H1 (cell line): ENCODE data around the gene LRRC3C. TPM values are rescaled to one million over a fixed set of nuclear protein-coding genes. Genes with fewer than 3 reads are reported as not detected.

Source experiments
- CTCF ChIA-PET: fragments of 300-600 bp; sonication (Branson Sonifier 250); formaldehyde crosslinking; loops from one replicate; lab custom pipeline; 2021; ENCODE audit not compliant: partially characterized antibody; lab: Charles Lee
- POLR2A ChIA-PET: fragments of 300-600 bp; sonication (Branson Sonifier 250); formaldehyde crosslinking; loops from one replicate; lab custom pipeline; 2021; ENCODE audit warnings: inconsistent platforms; ENCODE audit not compliant: partially characterized antibody; lab: Charles Lee
- DNase-seq, 2 experiments: peaks; one replicate each; pipeline versions ENCODE4 v3.0.0 to v3.0.0-alpha.2; 2010 to 2022; ENCODE audit warnings: low spot score in 2 of 2, low read depth in 1 of 2, mixed read lengths in 1 of 2
- FAIRE-seq: peaks from 2 replicates; lab custom pipeline; 2011; peaks lifted over from hg19 to GRCh38; lab: Jason Lieb, UNC
- H2AFZ ChIP-seq: 2 replicates; pipeline ENCODE4 v1.8.1; 2012; ENCODE audit warnings: low read length, inconsistent platforms
- H2AK5ac ChIP-seq: 2 replicates; pipeline ENCODE4 v1.6.1; 2013; ENCODE audit warnings: low read depth, low read length
- H2BK120ac ChIP-seq: replicated peaks from 2 replicates; pipeline ENCODE3; 2013; ENCODE audit warnings: low read depth, low read length, inconsistent platforms
- H2BK12ac ChIP-seq: 2 replicates; pipeline ENCODE4 v1.6.1; 2013; ENCODE audit warnings: low read depth, low read length
- H2BK15ac ChIP-seq: 2 replicates; pipeline ENCODE4 v1.6.1; 2013; ENCODE audit warnings: low read length
- H2BK20ac ChIP-seq: 2 replicates; pipeline ENCODE4 v1.6.1; 2013; ENCODE audit warnings: low read length
- H2BK5ac ChIP-seq: 2 replicates; pipeline ENCODE4 v1.6.1; 2013; ENCODE audit warnings: low read depth, low read length
- H3K14ac ChIP-seq: 2 replicates; pipeline ENCODE4 v1.6.1; 2013; ENCODE audit warnings: inconsistent platforms; ENCODE audit not compliant: insufficient read length
- H3K18ac ChIP-seq: 2 replicates; pipeline ENCODE4 v1.6.1; 2013; ENCODE audit warnings: low read length; ENCODE audit errors: extremely low read depth
- H3K23ac ChIP-seq: 2 replicates; pipeline ENCODE4 v1.6.1; 2013; ENCODE audit warnings: inconsistent platforms; ENCODE audit not compliant: insufficient read length
- H3K23me2 ChIP-seq: 2 replicates; pipeline ENCODE4 v1.6.1; 2013; ENCODE audit warnings: low read depth, low read length
- H3K27ac ChIP-seq: 2 replicates; pipeline ENCODE4 v1.6.1; 2011; ENCODE audit warnings: low read depth, low read length, inconsistent platforms
- H3K27me3 ChIP-seq, 4 experiments: replicated peaks in 1 of 4; 1 replicate in 1 of 4; 2 replicates in 3 of 4; pipeline versions ENCODE4 v1.6.1 to v1.8.1; 2011 to 2013; ENCODE audit warnings: low read length in 3 of 4, mild to moderate bottlenecking in 3 of 4, inconsistent platforms in 2 of 4, mixed read lengths in 2 of 4, moderate library complexity in 1 of 4; ENCODE audit not compliant: control insufficient read depth in 3 of 4, insufficient read depth in 3 of 4; ENCODE audit errors: extremely low read depth in 1 of 4
- H3K36me3 ChIP-seq, 4 experiments: 2 replicates each; pipeline versions ENCODE4 v1.6.1 to v1.8.1; 2011 to 2013; ENCODE audit warnings: mild to moderate bottlenecking in 4 of 4, low read length in 3 of 4, moderate library complexity in 2 of 4, control low read depth in 1 of 4, inconsistent platforms in 1 of 4; ENCODE audit not compliant: insufficient read depth in 4 of 4, control insufficient read depth in 2 of 4
- H3K4ac ChIP-seq: replicated peaks from 2 replicates; pipeline ENCODE3; 2013; ENCODE audit warnings: low read length, low read depth, mixed read lengths, inconsistent platforms; ENCODE audit not compliant: insufficient read length
- H3K4me1 ChIP-seq, 4 experiments: replicated peaks in 1 of 4; 1 replicate in 1 of 4; 2 replicates in 3 of 4; pipeline versions ENCODE4 v1.6.1 to v1.8.1; 2011 to 2013; ENCODE audit warnings: low read length in 3 of 4, inconsistent platforms in 2 of 4, mixed read lengths in 1 of 4; ENCODE audit not compliant: insufficient read depth in 4 of 4, control insufficient read depth in 3 of 4
- H3K4me2 ChIP-seq, 2 experiments: 2 replicates each; pipeline versions ENCODE4 v1.6.1 to v1.8.1; 2011 to 2013; ENCODE audit warnings: low read depth in 2 of 2, low read length in 2 of 2, control low read depth in 1 of 2, inconsistent platforms in 1 of 2, mild to moderate bottlenecking in 1 of 2; ENCODE audit not compliant: insufficient read depth in 1 of 2
- H3K4me3 ChIP-seq, 4 experiments: fragments of 200-600, 300-600 bp in 1 of 4; sonication (generic), shearing (Covaris generic), sonication (Bioruptor Twin) in 1 of 4; 2 replicates each; pipeline versions ENCODE4 v1.5.1 to v1.8.1; 2011 to 2016; ENCODE audit warnings: low read length in 4 of 4, low read depth in 3 of 4, control low read depth in 2 of 4, inconsistent platforms in 2 of 4, mild to moderate bottlenecking in 2 of 4, mixed read lengths in 1 of 4, moderate library complexity in 1 of 4; ENCODE audit not compliant: insufficient read depth in 2 of 4; ENCODE audit errors: extremely low read depth in 1 of 4
- H3K56ac ChIP-seq: replicated peaks from 2 replicates; pipeline ENCODE3; 2013; ENCODE audit warnings: low read depth, mild to moderate bottlenecking, mixed read lengths, low read length, inconsistent platforms; ENCODE audit not compliant: insufficient read length
- H3K79me1 ChIP-seq: 2 replicates; pipeline ENCODE4 v1.6.1; 2013; ENCODE audit warnings: low read depth, low read length, control low read depth
- H3K79me2 ChIP-seq, 2 experiments: 2 replicates each; pipeline versions ENCODE4 v1.6.1 to v1.8.1; 2012 to 2013; ENCODE audit warnings: low read length in 2 of 2, mild to moderate bottlenecking in 2 of 2, inconsistent platforms in 1 of 2; ENCODE audit not compliant: insufficient read depth in 2 of 2, control insufficient read depth in 1 of 2
- H3K9ac ChIP-seq, 4 experiments: replicated peaks in 1 of 4; 1 replicate in 1 of 4; 2 replicates in 3 of 4; pipeline versions ENCODE4 v1.6.1 to v1.8.1; 2011 to 2013; ENCODE audit warnings: low read depth in 3 of 4, low read length in 3 of 4, control low read depth in 2 of 4, mild to moderate bottlenecking in 2 of 4, moderate library complexity in 2 of 4, inconsistent platforms in 1 of 4; ENCODE audit errors: extremely low read depth in 1 of 4
- H3K9me3 ChIP-seq, 2 experiments: 2 replicates each; pipeline versions ENCODE4 v1.6.1 to v1.8.1; 2012 to 2013; ENCODE audit warnings: mild to moderate bottlenecking in 2 of 2, moderate library complexity in 2 of 2, control low read depth in 1 of 2, inconsistent platforms in 1 of 2, low read depth in 1 of 2, low read length in 1 of 2, mixed read lengths in 1 of 2; ENCODE audit not compliant: insufficient read depth in 2 of 2
- H4K20me1 ChIP-seq, 2 experiments: replicated peaks in 1 of 2; 2 replicates each; pipeline versions ENCODE3 to v1.8.1; 2011 to 2013; ENCODE audit warnings: inconsistent platforms in 2 of 2, low read length in 2 of 2, mild to moderate bottlenecking in 1 of 2; ENCODE audit not compliant: insufficient read depth in 2 of 2, control insufficient read depth in 1 of 2
- H4K5ac ChIP-seq: 2 replicates; pipeline ENCODE4 v1.6.1; 2013; ENCODE audit warnings: low read length, low read depth, mixed read lengths, inconsistent platforms; ENCODE audit not compliant: insufficient read length
- H4K8ac ChIP-seq: 2 replicates; pipeline ENCODE4 v1.8.0; 2013; ENCODE audit warnings: mild to moderate bottlenecking, moderate library complexity, low read length, inconsistent platforms; ENCODE audit not compliant: insufficient read depth; ENCODE audit errors: extremely low read depth
- H4K91ac ChIP-seq: replicated peaks from 2 replicates; pipeline ENCODE3; 2013; ENCODE audit warnings: low read length, mixed read lengths, inconsistent platforms; ENCODE audit not compliant: insufficient read length
- BACH1 ChIP-seq: IDR thresholded peaks from 2 replicates; pipeline ENCODE4 v1.6.1; 2012; ENCODE audit warnings: low read length, improper control_type of control experiment
- CHD2 ChIP-seq: IDR thresholded peaks from 2 replicates; pipeline ENCODE4 v1.6.1; 2012; ENCODE audit warnings: low read length, improper control_type of control experiment
- FOSL1 ChIP-seq: IDR thresholded peaks from 2 replicates; pipeline ENCODE4 v1.6.1; 2011; ENCODE audit warnings: mild to moderate bottlenecking, low read depth, low read length, moderate library complexity; ENCODE audit not compliant: insufficient read depth
- GABPA ChIP-seq: IDR thresholded peaks from 2 replicates; pipeline ENCODE4 v1.6.1; 2011; ENCODE audit warnings: mild to moderate bottlenecking, low read length, moderate library complexity, borderline replicate concordance; ENCODE audit not compliant: insufficient read depth
- HDAC2 ChIP-seq, 2 experiments: fragments of 300-600 bp in 1 of 2; sonication (generic) in 1 of 2; IDR thresholded peaks; 2 replicates each; pipeline ENCODE4 v1.6.1; 2011 to 2012; ENCODE audit warnings: low read depth in 2 of 2, low read length in 2 of 2, mild to moderate bottlenecking in 2 of 2, moderate library complexity in 2 of 2, borderline replicate concordance in 1 of 2, inconsistent platforms in 1 of 2
- JUN ChIP-seq: IDR thresholded peaks from 2 replicates; pipeline ENCODE4 v1.6.1; 2011; ENCODE audit warnings: low read depth, mild to moderate bottlenecking, improper control_type of control experiment, low read length
- KDM5A ChIP-seq: fragments of 200-600 bp; IDR thresholded peaks from 2 replicates; pipeline ENCODE4 v1.7.1; 2012; ENCODE audit warnings: mild to moderate bottlenecking, low read length, inconsistent platforms, mixed read lengths
- NANOG ChIP-seq: IDR thresholded peaks from 2 replicates; pipeline ENCODE4 v1.6.1; 2011; ENCODE audit warnings: low read length, low read depth, mild to moderate bottlenecking, inconsistent platforms; ENCODE audit not compliant: insufficient read depth, poor library complexity, severe bottlenecking
- POLR2AphosphoS5 ChIP-seq: IDR thresholded peaks from 2 replicates; pipeline ENCODE4 v1.6.1; 2011; ENCODE audit warnings: low read depth, low read length
- SIRT6 ChIP-seq: IDR thresholded peaks from one replicate; pipeline ENCODE4 v1.7.1; 2012; ENCODE audit warnings: low read length, inconsistent platforms
- SP2 ChIP-seq: IDR thresholded peaks from 2 replicates; pipeline ENCODE4 v1.6.1; 2012; ENCODE audit warnings: mild to moderate bottlenecking, low read length, inconsistent platforms
- SUZ12 ChIP-seq: fragments of 200-600 bp; sonication (generic); IDR thresholded peaks from 2 replicates; pipeline ENCODE4 v1.6.1; 2012; ENCODE audit warnings: mild to moderate bottlenecking, inconsistent platforms, low read length, moderate library complexity, mixed read lengths
- TAF7 ChIP-seq: optimal IDR thresholded peaks from 2 replicates; pipeline ENCODE3; 2011; ENCODE audit warnings: low read depth, mild to moderate bottlenecking, inconsistent platforms, low read length, moderate library complexity, borderline replicate concordance
- YY1 ChIP-seq: IDR thresholded peaks from 2 replicates; pipeline ENCODE4 v1.6.1; 2011; ENCODE audit warnings: low read depth, mild to moderate bottlenecking, low read length
- WGBS, 2 experiments: shearing (Covaris generic) in 1 of 2; methylation state at CpG; one replicate each; pipeline versions ENCODE4 v1.1.6 to v1.1.7; 2013 to 2015; ENCODE audit warnings: low lambda C conversion rate in 2 of 2, mixed read lengths in 2 of 2, inconsistent platforms in 1 of 2, low coverage in 1 of 2, missing lambda C conversion rate in 1 of 2; ENCODE audit not compliant: insufficient replicate concordance in 2 of 2, insufficient coverage in 1 of 2, insufficient read length in 1 of 2; ENCODE audit errors: extremely low coverage in 1 of 2, missing lambda C conversion rate in 1 of 2; 5-methylcytosine and 5-hydroxymethylcytosine counted together
- polyA plus RNA-seq, 7 experiments: library from polyadenylated mRNA; depleted of rRNA in 3 of 7; stranded (reverse) in 5 of 7; unstranded in 2 of 7; fragments of >200 nt in 5 of 7; fragments of 200-250 nt in 2 of 7; gene quantifications; 1 replicate in 5 of 7; 2 replicates in 1 of 7; 4 replicates in 1 of 7; pipeline versions ENCODE4 v1.2.1 to v1.2.3, GENCODE V29; 2011 to 2013; ENCODE audit warnings: missing spikeins in 2 of 7, mixed read lengths in 2 of 7
- total RNA-seq: library from RNA; stranded (reverse); fragmentation: NEBNext Ultra II Directional; extraction: Animal tissue kit (Norgen Biotek cat#: 25700); gene quantifications from 2 replicates; pipeline ENCODE4 v1.2.1, GENCODE V29; 2021

Gene LRRC3C
- total and polyA plus RNA-seq, 2 of the 8 experiments (the other 6 are each of a cell fraction or from before 2014, with no cell fraction given), result not detected

- no peak for DNase-seq
- CTCF ChIA-PET, result no interaction called here
Measured at GRCh38 chr17:39889200-39889599, 38.3 kb upstream of the LRRC3C start.

More at GRCh38 chr17:39889200-39889599, 38.3 kb upstream of the LRRC3C start:
- Histone ChIP-seq H3K56ac (no peak overlapping the region), H4K8ac (no peak overlapping the region), H3K18ac (no peak overlapping the region), H3K23ac (no peak overlapping the region), H3K79me1 (no peaks in the 10 kb centered on the region), H3K23me2 (no peaks in the 10 kb centered on the region), H3K27me3 (no peaks in the 10 kb centered on the region), H2BK20ac (no peak overlapping the region), H3K4ac (no peak overlapping the region), H2BK120ac (no peak overlapping the region)
- 72% methylated on average over 2 of the region's 2 CpGs; no CpG with 5 or more reads in 1 of the 2 experiments for WGBS, 2 experiments
- POLR2A ChIA-PET, result no interaction called here
- TF ChIP-seq KDM5A (no peak), JUN (no peak), GABPA (no peak), HDAC2 (IDR thresholded peaks at IDR 0.05; ENCODE audit: borderline replicate concordance in 1 of 2, low read depth in 2 of 2, low read length in 2 of 2) (no peak), NANOG (no peak), BACH1 (no peak), SIRT6 (no peak), POLR2AphosphoS5 (no peak), TAF7 (no peak), CHD2 (no peak), YY1 (no peak), SUZ12 (no peak), SP2 (no peak), FOSL1 (no peak)
- TF ChIP-seq, all 59 proteins: peak for 0
- H3K4me2 ChIP-seq, result no peak overlapping the region
- H4K91ac ChIP-seq, result no peak overlapping the region
- H2AFZ ChIP-seq, result no peak overlapping the region
- H3K36me3 ChIP-seq, result no peaks in the 10 kb centered on the region
- H3K79me2 ChIP-seq, result no peaks in the 10 kb centered on the region
- H3K9ac ChIP-seq, result no peak overlapping the region
- H2AK5ac ChIP-seq, result no peak overlapping the region
- no peak overlapping the region for H2BK12ac ChIP-seq
- H3K4me3 ChIP-seq, result no peak overlapping the region
- no peak overlapping the region for H3K14ac ChIP-seq
- H3K4me1 ChIP-seq, result no peaks in the 10 kb centered on the region
- H2BK15ac ChIP-seq, result no peak overlapping the region
- no peak overlapping the region for H3K27ac ChIP-seq
- no peaks in the 10 kb centered on the region for H3K9me3 ChIP-seq
- no peak overlapping the region for H4K5ac ChIP-seq
- H4K20me1 ChIP-seq, result no peaks in the 10 kb centered on the region
- FAIRE-seq, result no peak
- H2BK5ac ChIP-seq, result no peak overlapping the region
